ENCODE data around the gene PRAMEF6.
"Not testable (repeated sequence)": the region's sequence is repeated elsewhere in the genome, so short reads cannot be mapped to it uniquely, and the experiment has no call there.

Gene PRAMEF6

DNA sequence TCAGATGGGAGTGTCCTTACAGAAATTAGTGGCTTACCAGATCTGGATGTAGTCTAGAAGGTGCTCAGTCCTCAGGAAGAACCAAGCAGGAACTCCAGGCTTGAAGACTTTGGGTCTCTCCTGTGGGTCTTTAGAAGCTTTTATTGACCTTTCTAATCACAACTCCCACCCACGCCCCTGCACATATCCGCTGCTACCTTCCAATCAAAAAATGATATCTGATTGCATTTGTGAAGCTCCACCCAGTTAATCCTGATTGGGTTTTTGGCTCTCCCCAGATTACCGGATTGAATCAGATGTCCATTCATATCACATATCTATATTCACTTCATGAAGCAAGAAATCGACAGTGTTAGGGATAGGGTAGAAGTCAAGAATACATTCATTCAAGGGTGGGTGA lies at the start of gene PRAMEF6:
PRAMEF6 (minus strand) TSS at position 101 of the 400 bp plus-strand sequence. CDS start 5,062 bp downstream, outside the sequence.
- POLR2A ChIA-PET; CTCF ChIA-PET; DNase-seq (ENCODE audit: extremely low spot score): not testable (repeated sequence)

DNA sequence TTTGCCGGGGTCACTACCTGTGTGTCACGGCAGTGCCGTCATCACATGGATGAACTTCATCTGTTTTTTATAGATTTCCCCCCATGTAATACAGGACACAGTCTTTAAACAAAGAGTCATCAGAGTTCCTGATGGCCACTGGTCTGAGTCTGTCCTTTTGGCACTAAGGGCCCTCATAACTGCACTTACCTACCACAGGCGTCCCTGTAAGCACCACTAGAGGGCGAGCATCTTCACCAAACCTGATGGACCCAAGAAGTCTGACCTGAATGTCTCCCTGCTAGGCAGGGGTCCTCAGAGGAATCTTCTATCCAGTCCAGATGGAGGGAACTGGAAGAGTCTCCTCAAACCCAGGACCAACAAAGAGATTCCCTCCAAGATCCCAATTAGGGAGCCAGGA lies 23.0 kb downstream of the PRAMEF6 start:
- POLR2A ChIA-PET, result not testable (repeated sequence)

DNA sequence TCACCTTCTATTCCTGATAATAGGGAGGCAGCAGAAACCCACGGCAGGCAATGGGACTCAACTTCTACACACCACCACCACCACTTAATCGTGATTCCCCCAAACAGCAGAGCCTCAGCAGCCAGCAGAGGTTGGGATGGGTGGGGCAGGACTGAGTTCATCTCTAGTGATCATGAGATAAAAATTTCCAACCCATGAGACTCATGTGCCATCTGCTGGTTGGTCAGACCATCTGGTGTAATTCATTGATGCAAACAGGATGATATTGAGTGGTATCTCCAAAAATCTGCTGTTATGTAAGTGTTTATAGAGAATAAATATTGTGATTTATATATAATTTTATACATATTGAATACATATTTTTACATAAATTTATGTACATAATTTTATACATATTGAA lies 25.6 kb downstream of the PRAMEF6 start:
- DNase-seq (ENCODE audit: extremely low spot score); POLR2A ChIA-PET; CTCF ChIA-PET: not testable (repeated sequence)

More for the DNA sequence above, 23.0 kb downstream of the PRAMEF6 start:
- DNase-seq (ENCODE audit: extremely low spot score); CTCF ChIA-PET: not testable (repeated sequence)

DNA sequence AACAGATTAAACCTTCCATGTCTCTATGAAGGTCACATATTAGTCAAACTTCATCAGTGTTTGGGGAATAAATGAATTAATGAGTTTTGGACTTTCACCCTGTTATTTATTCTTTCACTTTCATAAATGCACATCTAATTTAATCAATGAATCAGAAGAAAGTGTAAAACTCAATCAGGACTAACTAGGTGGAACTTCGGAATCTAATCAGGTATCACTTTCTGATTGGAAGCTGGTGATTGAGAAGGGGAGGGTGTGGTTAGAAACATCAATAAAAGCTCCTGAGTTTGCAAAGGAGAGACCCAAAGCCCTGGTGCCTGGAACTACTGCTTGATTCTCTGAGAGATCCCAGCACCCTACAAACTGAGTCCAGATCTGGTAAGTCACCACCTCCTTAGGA lies 31.1 kb downstream of the PRAMEF6 start, which contains the start of gene PRAMEF7:
PRAMEF7 (plus strand) TSS at position 301 of the 400 bp plus-strand sequence. CDS start 1,083 bp downstream, outside the sequence.
- CTCF ChIA-PET; POLR2A ChIA-PET; DNase-seq (ENCODE audit: extremely low spot score): not testable (repeated sequence)

DNA sequence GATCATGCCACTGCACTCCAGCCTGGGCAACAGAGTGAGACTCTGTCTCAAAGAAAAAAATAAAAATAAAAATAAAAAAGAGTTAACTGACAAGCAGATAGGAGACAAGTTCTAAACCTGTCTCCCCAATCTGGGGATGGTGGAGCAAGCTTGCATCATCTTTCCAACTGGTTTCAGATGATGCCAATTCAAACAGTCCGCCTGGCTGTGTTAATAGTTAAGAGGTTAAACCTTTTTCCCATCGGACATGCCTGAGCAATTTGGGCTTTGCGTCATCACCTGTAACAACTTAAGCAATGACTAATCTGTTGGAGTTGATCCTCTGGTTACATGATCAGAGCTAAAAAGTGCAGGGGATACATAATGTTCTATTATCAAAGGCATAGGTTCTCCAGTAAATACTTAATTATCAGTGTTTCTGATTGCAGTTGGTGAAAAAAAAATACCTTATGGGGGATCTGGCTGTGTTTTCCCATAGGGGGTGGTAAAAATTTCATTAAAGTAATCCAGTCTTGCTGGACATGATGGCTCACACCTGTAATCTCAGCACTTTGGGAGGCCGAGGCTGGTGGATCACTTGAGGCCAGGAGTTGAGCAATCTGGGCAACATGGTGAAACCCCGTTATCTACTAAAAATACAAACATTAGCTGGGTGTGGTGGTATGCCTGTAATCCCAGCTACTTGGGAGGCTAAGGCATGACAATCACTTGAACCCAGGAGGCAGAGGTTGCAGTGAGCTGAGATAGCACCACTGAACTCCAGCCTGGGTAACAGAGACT lies 43.4 kb downstream of the PRAMEF6 start:
- POLR2A ChIA-PET; DNase-seq (ENCODE audit: extremely low spot score); CTCF ChIA-PET: not testable (repeated sequence)

DNA sequence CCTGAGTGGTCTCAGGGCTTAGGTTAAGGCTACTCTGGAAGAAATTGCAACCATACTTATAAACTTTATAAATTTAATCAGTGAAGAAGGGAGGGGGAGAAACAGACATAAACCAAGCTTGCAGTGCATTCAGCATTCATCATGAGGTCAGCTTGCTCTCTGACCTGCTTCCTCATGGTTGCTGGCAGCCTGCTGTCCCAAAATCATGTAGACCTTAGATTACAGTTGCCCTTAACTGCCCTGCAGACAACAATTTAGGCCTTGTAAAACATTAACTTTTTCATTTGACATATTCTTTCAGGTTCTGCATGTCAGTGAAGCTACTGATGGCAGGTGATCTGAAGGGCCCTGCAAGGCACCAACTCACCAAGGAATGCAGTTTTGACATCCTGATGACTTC lies 48.2 kb downstream of the PRAMEF6 start:
- POLR2A ChIA-PET; DNase-seq (ENCODE audit: extremely low spot score); CTCF ChIA-PET: not testable (repeated sequence)

DNA sequence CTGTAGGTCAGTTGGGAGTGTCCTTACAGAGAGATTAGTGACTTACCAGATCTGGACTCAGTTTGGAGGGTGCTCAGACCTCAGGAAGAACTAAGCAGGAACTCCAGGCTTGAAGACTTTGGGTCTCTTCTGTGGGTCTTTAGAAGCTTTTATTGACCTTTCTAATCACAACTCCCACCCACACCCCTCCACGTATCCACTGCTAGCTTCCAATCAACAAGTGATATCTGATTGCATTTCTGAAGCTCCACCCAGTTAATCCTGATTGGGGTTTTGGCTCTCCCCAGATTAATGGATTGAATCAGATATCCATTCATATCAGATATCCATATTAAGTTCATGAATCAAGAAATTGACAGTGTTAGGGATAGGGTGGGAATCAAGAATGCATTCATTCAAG lies 49.2 kb downstream of the PRAMEF6 start, which contains the start of gene PRAMEF10:
PRAMEF10 (minus strand) TSS at position 101 of the 400 bp plus-strand sequence. CDS start 2,423 bp downstream, outside the sequence.
- POLR2A ChIA-PET; DNase-seq (ENCODE audit: extremely low spot score); CTCF ChIA-PET: not testable (repeated sequence)

All from HEK293T (cell line).